ENCODE results near the gene ARRDC5.
A peak's percentile ranks its signal among the peaks of the same experiment; 100 is the strongest.
"Not testable (repeated sequence)": the region's sequence is repeated elsewhere in the genome, so short reads cannot be mapped to it uniquely, and the experiment has no call there.

Gene ARRDC5

GRCh38 chr19:4909897-4910593 is 7.3 kb upstream of the ARRDC5 start:
- peak; percentile 77 for DNase-seq (ENCODE audit: low read depth)

DNA sequence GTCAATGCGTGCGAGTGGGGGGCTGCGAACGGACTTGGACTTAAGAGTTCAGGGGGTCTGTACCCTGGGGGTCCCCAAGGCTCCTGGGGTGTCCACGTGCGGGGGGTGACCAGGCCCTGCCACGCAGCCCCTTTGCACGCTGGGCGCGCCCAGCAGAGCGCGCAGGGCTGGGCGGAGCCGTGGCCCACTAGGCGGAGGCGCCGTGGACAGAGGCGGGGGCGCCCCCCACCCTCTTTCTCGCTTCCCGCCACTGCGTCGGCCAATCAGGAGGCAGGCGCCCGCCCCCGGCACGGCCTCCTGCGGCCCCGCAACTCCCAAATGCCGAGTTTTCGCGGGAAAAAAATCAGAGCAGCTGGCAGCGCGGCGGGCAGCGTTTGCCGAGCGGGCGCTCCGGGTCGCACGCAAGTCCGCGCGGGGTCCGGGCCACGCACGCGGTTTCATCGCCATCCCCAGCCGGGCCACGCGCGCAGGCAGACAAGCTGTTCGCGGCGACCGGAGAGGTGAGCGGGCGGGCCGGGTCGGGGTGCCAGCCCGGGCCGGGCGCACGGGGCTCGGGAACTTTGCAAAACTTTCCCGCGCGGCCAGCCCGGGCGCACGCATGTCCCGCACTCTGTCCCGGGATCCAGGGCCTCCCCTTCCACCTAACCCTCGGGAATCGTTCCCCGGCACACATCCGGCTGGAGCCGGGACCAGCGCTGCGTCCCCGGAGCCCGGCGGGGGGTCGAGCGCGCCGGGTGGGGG is 6.6 kb upstream of the ARRDC5 start, which contains the start of gene UHRF1:
Gene UHRF1, plus strand, starts transcription at position 346 of the 741 bp plus-strand sequence. CDS start 1,385 bp downstream, outside the sequence.
- no peak for DNase-seq (ENCODE audit: low read depth)

DNA sequence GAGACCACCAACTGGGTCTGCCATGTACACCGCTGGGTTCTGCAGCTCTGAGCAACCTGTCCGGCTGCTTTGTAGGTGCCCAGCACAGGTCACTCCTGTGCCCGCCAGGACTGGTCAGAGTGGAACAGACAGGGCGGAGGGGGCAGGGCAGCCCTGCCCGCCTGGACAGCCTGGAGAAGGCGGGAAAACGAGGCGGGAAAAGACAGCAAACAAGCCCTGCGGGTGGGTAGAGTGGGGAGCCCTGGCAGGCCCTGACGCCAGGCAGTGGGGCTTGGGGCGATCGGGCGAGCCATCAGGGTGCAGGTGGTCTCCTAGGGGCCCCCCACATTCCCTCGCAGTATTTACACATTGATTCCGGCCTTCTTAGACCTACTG is 6.1 kb upstream of the ARRDC5 start:
- DNase-seq (ENCODE audit: low read depth), result no peak

- DNase-seq (ENCODE audit: low read depth), result no peak
Measured at GRCh38 chr19:4908360-4908759, 5.7 kb upstream of the ARRDC5 start.

DNA sequence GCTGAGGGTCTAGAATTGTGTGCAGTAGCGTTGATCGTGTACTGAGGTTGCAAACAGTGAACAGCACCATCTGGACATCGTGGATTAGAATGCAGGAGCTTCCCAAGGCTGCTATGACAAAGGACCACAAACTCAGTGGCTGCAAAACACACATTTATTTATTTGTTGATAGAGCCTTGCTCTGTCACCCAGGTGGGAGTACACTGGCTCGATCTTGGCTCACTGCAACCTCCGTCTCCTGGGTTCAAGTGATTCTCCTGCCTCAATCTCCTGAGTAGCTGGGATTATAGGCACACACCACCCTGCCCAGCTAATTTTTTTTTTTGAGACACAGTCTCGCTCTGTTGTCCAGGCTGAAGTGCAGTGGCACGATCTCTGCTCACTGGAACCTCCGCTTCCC is 4.3 kb upstream of the ARRDC5 start:
- no peak for DNase-seq (ENCODE audit: low read depth)

DNA sequence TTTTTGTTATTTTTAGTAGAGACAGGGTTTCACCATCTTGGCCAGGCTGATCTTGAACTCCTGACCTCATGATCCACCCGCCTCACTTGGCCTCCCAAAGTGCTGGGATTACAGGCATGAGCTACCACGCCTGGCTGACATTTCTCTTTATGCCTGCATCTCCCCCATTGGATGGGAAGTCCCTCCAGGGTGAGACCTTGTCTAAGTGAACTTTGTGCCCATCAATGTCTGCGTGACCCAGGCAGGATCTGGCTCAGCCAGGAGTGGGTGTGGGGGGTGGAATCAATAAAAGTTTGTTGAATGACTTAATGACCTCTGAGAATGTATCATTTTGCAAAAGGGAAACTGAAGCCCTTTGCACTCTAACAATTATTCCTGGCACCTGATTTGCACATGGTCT is 1.8 kb upstream of the ARRDC5 start:
- DNase-seq (ENCODE audit: low read depth), result no peak

GRCh38 chr19:4900879-4901278 is 1.8 kb downstream of the ARRDC5 start:
- not testable (repeated sequence) for DNase-seq (ENCODE audit: low read depth)

GRCh38 chr19:4897146-4897545 is 5.5 kb downstream of the ARRDC5 start:
- DNase-seq (ENCODE audit: low read depth), result no peak

DNA sequence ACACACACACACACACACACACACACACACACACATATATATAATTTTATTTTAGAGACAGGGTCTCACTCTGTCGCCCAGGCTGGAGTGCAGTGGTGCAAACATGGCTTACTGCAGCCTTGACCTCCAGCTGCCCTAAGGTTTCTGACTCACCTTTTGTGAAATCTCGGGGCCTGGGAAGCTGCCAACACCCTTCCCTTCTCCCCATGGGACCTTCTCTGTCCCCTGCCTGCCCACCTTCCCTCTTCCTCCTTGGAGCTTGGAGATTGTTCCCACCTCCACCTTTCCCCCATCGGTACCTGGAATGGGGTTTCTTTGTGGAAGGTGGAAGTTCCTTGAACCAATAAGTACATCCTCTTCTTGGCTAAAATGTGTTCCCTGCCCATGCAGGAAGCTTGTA is 6.3 kb downstream of the ARRDC5 start:
- DNase-seq (ENCODE audit: low read depth), result peak; percentile 47

- not testable (repeated sequence) for DNase-seq (ENCODE audit: low read depth)
Measured at GRCh38 chr19:4892962-4893361, 9.7 kb downstream of the ARRDC5 start.

GRCh38 chr19:4891066-4891465 is 11.6 kb downstream of the ARRDC5 start:
- no peak for DNase-seq (ENCODE audit: low read depth)

DNA sequence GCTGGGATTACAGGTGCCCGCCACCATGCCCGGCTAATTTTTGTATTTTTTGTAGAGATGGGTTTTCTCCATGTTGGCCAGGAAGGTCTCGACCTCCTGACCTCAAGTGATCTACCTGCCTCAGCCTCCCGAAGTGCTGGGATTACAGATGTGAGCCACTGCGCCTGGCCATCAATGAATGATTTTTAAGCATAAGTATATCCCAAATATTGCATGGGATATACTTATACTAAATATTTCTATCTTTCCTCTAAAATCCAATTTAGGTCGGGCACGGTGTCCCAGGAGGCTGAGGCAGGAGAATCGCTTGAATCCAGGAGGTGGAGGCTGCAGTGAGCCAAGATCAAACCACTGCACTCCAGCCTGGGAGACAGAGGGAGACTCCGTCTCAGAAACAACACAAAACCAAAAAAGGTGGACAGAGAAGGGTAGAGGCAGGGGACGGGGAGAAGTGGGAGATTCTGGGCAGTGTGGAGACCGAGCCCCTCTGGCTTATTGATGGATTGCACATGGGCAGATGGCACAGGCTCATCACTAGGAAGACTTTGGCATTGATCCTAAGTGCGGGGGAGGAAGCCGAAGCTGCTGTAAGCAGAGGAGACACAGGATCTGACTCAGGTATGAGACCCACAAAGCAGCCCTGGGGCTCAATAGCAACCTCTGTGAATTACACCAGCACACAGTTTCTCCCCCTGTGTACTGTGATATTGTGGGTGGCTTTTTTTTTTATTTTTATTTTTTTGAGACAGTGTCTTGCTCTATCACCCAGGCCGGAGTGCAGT is 13.5 kb downstream of the ARRDC5 start:
- peak; percentile 50 for DNase-seq (ENCODE audit: low read depth)

GRCh38 chr19:4887803-4888202 is 14.9 kb downstream of the ARRDC5 start:
- DNase-seq (ENCODE audit: low read depth), result not testable (repeated sequence)

GRCh38 chr19:4884993-4885392 is 17.7 kb downstream of the ARRDC5 start:
- not testable (repeated sequence) for DNase-seq (ENCODE audit: low read depth)

GRCh38 chr19:4882874-4883273 is 19.8 kb downstream of the ARRDC5 start:
- DNase-seq (ENCODE audit: low read depth), result not testable (repeated sequence)

DNA sequence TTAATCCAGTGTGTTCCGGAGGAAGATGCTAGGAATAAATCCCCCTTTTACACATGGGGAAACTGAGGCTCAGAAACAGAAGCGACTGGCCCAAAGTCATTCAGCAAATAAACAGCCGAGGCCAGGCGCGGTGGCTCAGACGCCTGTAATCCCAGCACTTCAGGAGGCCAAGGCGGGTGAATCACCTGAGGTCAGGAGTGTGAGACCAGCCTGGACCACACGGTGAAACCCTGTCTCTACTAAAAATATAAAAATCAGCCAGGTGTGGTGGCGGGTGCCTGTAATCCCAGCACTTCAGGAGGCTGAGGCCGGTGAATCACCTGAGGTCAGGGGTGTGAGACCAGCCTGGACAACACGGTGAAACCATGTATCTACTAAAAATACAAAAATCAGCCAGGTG is 23.7 kb downstream of the ARRDC5 start:
- no peak for DNase-seq (ENCODE audit: low read depth)

- DNase-seq (ENCODE audit: low read depth), result no peak
Measured at GRCh38 chr19:4878491-4878968, 24.2 kb downstream of the ARRDC5 start.

- no peak for DNase-seq (ENCODE audit: low read depth)
Measured at GRCh38 chr19:4877753-4878490, 24.8 kb downstream of the ARRDC5 start.

DNA sequence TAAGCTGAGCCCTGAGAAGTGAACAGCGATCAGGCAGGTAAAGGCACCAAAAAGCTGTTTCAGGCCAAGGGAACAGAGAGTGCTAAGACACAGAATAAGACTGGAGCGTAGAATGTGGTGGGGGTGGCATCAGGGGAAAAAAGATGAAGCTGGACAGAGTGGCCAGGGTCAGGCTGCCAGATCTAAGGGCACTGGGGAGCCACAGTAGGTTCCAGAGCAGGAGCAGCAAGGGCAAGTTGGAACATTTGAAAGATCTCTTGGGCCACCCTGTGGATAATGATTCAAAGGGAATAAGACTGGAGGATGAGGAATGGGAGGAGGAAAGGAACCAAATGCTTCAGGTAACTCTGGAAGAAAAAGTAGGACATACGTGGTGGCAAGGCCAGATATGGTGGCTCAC is 28.8 kb downstream of the ARRDC5 start:
- DNase-seq (ENCODE audit: low read depth), result no peak

GRCh38 chr19:4871711-4872110 is 31.0 kb downstream of the ARRDC5 start:
- DNase-seq (ENCODE audit: low read depth), result no peak

DNA sequence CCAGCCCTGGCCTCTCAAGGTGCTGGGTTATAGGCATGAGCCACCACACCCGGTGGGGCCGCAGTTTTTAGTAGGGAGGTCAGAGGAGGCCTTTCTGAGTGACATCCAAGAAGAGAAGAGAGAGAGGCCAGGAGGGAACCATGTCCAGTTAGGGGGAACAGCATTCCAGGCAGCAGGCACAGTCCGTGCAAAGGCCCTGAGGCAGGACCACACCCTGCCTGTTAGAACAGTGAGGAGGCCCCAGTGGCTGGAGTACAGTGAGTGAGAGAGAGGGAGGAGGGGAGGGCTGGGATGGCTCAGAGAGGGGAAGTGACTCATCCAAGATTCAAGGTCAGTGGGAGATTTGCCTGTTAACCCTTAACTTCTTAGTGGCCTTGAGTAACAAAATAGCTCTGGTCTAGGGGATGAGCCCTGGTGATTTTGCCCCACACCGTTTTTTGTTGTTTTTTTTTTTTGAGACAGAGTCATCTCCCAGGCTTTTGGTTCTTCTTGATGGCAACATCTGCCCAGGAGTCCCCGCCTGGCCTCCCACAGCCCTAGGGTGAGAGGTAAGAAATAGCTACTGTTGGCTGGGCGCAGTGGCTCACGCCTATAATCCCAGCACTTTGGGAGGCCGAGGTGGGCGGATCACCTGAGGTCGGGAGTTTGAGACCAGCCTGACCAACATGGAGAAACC is 32.5 kb downstream of the ARRDC5 start:
- DNase-seq (ENCODE audit: low read depth), result peak; percentile 98

All from amniotic epithelial cell (primary cell).